Measurements from ENCODE around the gene RPS15.
"Not testable (repeated sequence)": the region's sequence is repeated elsewhere in the genome, so short reads cannot be mapped to it uniquely, and the experiment has no call there.

RPS15 gene

DNA sequence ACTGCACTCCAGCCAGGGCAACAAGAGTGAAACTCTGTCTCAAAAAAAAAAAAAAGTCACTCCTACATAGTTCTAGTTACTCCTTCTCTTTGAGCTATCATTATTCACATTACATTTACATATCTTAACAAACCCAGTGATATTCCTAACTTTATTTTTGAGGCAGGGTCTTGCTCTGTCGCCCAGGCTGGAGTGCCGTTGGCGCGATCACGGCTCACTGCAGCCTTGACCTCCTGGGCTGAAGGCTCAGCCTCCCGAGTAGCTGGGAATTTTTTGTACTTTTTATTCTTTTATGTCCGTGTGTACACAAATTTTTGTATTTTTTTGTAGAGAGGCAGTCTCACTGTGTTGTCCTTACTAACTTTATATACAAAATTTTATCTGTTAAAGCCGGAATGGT, 587 bp upstream of the RPS15 start:
- DNase-seq, result no peak

DNA sequence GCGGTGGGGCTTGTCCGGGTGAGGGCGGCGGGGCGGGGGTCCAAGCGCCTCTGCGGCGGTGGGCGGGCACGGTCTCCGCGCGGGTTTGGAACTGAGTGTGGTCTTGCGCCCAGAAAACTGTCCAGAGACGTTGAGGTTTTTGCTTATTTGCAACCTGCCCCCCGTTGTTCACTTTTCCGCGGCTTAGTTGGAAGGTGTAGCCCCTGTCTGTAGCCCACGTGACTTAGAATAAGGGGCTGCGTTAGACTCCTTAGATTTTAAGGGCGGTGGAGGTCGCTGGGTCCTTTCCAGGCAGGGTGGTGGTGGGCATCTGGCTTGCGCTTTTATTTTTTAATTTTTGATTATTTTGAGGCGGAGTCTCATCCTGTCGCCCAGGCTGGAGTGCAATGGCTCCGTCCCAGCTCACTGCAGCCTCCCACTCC, 748 bp downstream of the RPS15 start:
- DNase-seq, result no peak

DNA sequence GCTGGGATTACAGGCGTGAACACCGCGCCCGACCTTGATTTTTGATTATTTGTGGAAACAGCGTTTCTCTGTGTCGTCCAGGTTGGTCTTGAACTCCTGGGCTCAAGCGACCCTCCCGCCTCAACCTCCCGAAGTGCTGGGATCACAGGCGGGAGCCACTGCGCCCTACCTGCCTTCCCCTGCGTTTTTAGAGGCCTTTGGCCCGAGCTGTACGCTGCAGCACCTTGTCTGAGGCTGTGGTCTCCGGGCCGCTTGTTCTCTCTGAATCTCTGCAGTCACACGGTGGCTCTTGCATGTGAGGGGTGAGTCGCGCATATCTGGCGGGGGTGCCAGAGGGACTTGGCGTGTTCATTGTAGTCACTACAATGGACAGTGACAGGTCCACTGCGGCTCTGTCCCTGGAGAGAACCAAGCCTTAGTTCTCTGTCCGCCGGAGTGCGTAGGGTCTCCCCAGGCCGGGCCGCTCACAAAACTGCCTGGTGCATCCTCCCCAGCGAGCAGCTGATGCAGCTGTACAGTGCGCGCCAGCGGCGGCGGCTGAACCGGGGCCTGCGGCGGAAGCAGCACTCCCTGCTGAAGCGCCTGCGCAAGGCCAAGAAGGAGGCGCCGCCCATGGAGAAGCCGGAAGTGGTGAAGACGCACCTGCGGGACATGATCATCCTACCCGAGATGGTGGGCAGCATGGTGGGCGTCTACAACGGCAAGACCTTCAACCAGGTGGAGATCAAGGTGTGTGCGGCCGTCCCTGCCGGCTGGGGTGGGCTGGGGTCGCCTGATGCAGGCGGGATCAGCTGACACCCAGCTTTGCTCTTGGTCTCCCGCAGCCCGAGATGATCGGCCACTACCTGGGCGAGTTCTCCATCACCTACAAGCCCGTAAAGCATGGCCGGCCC, 1.6 kb downstream of the RPS15 start:
- DNase-seq, result not testable (repeated sequence)

DNA sequence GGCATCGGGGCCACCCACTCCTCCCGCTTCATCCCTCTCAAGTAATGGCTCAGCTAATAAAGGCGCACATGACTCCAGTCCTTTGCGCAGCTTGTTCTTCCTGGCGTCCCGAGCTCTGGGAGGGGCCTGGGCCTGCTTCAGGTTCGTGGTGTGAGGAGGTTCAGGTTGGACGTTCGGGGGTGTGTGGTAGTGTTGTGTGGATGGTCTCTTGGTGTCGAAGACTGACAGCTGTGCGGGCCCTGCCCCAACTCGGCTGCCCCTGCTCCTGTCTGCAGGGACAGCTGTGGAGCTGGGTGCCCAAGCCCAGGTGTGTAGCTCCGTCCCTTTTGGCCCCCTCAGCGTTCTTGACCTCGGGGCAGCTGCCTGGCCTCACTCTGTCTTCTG, 2.2 kb downstream of the RPS15 start:
- DNase-seq, result no peak

DNA sequence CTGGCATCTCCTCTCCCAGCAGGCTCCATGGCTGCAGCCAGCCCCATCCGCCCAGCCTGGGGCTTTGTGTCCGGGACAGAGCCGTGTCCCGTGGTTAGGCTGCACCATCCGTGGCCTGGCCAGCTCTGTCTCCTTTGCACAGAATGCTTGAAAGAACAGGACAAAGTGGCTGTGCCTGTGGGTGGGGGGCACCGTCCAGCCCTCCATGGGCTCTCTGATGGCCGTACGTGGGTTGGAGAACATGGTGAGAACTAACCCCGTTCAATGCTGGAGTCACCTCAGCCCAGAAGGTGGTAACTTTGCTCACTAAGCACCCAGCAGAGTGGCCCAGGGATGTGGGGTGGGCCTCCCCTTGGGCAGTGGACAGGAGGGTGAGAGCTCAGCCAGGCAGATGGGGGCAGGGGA, 2.8 kb downstream of the RPS15 start:
- DNase-seq, result no peak

DNA sequence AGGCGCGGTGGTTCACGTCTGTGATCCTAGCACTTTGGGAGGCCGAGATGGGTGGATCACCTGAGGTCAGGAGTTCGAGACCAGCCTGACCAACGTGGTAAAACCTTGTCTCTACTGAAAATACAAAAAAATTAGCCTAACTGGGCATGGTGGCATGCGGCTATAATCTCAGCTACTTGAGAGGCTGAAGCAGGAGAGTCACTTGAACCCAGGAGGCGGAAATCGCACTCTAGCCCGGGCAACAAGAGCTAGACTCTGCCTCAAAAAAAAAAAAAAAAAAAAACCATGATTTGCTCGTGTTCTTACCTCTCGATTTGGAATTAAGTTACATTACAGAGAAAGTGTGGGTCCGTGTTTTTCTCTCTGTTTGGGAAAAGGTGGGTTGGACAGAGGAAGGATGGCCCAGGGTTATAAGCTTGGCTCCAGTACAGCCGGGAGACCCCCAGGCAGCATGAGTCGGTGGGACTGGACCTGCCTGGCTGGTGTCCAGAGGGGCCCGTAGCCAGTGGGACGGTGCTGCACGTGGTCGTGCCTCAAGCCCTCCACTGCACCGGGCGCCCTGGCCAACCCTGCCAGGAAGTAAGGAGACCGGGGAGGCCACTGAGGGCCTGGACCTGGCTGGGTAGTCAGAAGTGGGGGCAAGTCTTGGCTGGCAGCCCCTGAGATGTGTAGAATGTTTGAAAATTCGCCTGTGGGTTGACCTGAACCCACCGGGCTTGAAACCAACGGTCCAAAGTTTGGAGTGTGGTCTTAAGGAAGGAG, 3.7 kb downstream of the RPS15 start:
- no peak for DNase-seq

DNA sequence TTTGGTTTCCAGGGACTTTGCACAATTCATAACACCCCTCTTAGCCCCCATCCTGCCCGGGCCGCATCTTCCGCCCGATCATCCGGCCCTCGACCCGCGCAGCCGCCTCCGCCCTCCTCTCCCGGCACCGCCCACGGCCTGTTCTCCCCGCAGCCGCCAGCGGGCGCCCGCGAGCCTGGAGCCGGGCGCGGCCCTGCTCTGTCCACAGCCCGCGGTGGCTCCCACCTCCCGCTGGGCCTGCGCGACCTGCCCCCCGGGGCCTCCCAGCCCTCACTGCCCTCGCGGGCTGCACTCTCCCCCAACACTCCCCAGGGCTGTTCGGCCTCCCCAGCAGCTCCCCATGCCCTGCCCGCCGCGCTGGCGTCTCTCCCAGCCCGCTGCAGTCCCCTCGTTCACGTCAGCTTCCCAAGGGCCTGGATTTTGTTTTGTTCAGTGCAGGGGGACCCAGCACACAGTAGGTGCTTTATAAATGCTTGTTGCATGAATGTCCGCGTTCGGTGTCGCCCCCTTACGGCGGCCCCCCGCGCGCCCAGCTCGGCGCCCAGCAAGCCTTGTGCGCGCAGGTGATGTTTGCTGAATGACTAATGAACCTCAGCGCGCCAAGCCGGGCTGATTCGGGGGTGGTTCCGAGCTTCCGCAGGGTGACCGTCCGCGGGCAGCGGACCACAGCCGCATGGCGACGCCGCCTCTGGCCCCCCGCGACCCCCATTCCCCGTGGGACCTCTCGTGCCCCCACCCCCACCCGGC, 7.2 kb downstream of the RPS15 start:
- peak; percentile 59 for DNase-seq

DNA sequence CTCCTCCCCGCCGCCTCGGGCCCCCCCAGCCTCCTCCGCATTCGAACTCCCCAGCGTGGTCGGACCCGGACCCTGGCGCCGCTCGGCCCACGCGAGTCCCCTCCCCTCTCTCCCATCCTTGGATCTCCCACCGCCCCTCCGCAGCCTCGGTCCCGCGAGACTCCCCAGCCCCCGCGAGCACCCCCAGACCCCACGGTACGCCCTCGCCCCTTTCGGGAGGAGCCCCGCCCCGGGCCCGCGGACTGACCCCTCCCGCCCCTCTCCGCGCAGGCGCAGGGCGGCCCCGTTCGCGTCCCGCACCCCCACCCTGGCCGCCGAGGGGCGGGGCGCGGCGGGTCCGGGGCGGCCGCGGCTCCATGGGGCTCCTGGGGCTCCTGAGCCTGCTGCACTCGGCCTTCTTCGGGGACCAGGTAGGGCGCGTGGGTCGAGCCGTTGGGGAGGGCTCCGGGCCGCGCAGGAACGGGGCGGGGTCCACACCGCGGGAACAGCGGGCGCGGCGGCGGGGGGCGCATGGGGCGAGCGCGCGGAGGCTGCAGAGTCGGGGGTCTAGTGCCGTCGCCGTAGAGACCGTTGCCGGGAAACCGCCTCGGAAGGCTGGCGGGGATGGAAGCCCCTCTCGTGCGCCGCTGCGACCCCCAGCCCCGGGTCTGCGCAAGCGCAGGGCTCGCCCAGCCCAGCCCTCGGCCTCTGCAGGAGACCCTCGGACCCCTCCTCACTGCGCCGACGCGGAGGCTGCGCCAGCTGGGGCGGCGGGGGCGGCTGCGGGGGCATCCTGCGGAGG, 7.9 kb downstream of the RPS15 start:
- DNase-seq, result peak; percentile 64

DNA sequence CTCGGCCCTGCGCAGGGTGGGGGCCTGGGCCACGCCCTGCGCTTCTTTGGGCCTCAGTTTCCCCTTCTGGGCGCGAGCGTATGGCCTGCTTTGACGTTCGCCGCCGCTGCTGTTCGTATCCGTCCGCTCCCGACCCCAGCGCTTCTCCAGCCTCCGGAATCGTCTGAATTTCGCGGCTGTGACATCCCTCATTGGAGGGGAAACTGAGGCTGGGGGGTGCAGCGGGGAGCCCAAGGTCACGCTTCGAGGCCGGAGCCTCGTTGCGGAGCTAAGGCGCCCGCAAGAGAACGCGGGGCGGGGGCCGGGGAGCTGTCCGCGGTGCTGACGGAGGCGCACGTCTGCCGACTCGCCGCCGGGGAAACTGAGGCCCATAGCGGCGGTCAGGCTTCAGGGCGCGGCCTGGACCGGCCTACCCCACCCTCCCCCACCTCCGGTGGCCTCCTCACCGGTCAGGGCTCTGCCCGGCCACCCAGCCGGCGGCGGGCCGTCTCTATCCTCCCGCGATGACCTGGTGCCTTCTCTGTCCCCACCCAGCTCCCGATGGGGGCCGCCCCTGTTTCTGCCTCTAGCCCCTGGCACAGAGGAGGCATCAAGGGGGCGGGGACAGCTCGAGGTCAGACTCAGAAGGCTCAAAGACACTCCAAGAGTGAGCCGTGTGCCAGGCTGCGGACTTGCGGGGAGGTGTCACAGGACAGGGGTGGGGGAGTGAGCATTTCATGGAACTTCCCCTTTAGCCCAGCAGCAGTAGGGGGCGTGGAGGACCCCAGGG, 8.7 kb downstream of the RPS15 start:
- no peak for DNase-seq

DNA sequence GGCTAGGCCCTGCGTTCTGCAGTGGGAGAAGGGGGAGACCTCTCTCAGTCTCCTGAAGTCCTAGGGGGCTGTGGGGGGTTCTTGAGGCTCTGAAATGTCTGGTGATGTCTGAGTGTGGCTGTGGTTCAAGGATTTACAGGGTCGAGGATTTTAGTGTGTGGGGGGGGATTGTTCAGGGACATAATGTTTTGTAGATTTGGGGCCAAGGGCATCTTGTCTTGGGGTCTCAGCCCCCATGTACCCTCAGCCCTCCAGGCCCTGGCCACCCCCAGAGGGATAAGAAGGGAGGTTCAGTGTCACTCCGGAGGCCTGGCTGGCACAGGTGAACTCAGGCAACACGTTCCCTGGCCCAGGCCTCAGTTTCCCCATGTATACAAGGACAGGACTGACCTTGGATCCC, 9.3 kb downstream of the RPS15 start:
- no peak for DNase-seq

DNA sequence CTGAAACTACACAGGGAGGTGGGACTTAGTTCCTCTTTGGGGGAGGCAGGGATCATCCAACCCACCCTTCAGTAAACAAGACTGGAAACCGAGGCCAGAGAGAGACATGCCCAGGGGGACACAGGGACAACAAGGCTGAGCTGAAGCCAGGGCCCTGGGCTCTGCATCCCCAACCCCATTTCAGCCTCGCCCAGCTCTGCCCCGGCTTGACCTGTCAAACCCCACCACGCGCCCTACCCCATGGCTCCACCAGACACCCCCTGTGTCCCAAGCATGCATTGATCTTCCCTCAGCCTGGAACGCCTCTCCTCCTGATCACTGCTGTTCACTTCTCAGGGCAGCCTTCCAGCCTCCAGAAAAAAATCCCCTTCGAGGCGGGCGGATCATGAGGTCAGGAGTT, 9.7 kb downstream of the RPS15 start:
- no peak for DNase-seq

DNA sequence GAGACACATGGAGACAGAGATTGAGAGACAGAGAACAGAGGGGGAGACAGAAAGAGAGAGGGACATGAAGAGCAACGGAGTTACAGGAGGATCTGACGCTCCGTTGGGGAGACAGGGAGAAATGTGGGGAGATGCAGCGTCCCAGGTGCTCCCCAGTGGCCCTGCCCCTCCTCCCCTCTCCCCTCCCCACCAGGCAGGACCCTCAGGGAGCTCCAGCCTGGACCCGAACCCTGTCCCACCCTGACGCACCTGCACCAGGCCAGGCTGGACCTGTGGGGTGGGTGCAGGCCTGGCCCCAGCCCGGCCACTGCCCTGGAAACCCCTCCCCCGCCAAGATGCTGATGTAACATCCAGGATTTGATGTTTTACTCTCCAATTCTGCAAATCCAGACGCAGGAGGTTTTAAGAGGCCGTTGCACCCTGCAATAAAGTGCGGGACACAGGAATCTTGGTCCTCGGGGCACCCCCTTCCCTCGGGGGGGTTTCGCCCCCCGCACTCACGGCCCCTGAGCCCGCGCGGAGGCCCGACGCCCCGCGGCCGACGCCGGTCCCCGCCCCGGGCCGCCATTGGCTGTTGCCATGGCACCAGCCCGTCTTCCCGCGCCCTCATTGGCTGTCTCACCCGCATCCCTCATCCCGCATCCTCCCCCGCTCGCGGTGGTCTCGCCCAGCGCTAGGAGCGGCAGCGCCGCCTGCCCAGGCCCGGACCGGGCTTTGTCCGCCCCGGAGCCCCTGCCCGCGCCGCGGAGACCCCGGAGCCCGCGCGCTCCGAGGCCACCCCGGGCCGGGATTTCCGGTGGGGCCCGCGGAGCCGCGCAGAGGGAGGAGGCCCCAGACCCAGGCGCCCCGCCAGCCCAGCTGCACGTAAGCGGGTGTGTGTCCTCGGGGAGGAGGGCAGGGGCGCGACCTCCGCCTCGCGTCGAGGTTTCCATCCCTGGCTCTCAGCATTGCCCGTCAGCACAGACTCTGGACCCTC, 11.6 kb downstream of the RPS15 start, which contains the start of gene APC2:
TSS of gene APC2 (plus strand) at position 655 of the 976 bp plus-strand sequence. CDS start 2,881 bp downstream, outside the sequence.
- peak; percentile 91 for DNase-seq

DNA sequence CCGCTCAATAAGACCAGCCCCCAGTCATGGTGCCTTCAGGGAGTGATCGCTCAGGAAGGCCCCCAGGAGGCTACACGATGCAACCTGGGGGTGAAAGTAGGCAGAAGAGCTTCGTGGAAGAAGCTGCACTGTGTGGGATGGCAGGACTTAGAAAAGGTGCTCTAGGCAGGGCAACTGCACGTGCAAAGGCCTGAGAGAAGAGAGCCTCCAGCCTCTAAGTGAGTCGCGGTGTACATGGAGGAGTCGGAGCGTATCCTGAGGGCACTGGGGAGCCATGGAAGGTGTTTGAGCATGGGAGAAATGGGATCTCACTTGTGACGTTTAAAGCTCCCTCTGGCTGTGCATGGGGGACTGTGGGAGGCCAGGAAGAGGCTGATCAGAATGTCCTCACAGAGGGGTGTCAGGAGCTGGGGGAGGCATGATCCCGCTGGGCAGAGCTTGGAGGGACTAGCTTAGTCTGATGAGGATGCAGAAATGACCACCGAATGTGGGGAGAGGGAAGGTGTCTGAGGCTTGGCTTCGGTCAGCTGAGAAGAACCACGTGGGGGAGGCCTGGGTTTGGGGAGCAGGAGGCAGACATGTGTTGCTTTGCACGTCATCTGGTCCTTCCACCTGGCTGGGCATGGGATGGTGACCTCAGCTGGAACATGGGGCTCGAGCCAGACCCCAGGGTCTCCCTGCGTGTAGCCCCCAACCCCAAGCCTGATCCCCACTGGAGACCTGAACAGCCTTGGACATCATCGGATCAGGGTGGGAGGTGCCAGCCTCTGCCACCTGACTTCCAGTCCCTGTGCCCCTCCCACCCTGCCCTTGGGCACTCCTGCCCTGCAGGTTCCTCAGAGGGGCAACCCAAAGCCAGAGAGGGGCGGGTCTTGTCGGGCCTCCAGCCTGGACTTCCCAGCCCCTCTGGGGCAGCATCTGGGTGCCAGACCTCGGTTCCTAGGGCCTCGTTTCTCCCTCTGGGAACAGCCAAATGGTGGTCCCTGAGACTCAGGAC, 12.8 kb downstream of the RPS15 start:
- no peak for DNase-seq

DNA sequence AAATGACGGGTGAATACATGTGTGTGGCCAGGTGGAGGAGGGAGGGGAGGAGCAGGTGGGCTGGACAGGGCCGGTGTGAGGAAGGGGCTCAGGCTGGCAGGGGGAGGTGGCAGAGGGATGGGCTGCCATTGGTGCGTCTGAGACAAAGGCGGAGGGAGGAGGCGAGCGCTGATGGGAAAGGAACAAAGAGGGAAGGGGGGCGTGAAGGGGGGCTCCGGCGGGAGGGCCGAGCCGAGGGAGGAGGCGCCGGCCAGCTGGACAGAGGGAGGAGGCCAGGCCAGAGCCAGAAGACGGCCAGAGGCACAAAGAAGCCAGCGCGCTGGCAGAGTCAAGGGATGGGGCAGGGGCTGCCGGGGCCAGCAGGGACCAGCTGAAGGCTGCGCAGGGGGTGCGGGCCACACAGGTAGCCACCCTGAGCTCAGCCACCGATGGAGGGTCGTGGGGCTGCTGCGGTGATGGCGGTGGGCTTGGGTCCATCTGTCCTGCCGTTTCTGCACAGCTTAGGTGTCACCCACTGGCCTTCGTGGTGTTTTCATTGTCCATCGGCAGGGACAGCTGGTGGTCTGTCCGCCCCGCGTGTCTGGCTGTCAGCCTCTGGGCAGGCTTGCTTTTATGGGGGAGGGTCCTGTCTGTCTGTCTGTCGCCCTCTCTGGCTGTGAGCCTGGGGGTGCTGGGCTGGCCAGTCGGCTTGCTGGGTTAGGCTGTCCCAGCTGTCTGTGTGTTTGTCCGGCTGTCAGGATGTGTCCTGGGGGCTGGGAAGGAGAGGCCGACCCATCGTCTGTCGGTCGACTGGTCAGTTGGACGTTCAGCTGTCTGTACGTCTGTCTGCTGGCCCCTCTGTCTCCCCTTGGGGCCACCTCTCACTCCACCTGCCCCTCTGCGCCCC, 14.0 kb downstream of the RPS15 start:
- DNase-seq, result no peak

DNA sequence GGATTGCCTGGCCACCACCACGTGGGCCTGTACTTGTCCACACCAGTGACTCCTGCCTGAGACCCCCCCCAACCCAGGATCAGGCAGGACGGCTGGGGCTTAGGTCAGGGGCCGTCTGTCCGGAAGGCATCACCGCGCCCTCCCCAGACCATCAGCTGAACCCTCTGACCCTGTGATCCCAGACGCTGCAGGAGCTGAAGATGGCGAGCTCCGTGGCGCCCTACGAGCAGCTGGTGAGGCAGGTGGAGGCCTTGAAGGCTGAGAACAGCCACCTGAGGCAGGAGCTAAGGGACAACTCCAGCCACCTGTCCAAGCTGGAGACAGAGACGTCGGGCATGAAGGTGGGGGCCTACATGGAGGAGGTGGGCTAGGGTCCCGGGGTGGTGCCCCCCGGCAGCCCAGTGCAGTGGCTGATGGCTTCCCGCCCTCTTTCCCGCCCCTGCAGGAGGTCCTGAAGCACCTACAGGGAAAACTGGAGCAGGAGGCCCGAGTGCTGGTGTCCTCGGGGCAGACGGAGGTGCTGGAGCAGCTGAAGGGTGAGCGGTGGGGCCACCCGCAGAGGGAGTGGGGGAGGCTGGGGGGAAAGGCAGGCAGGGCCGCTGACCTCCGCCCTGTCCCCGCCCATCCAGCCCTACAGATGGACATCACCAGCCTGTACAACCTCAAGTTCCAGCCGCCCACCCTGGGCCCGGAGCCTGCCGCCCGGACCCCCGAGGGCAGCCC, 14.8 kb downstream of the RPS15 start:
- DNase-seq, result no peak

DNA sequence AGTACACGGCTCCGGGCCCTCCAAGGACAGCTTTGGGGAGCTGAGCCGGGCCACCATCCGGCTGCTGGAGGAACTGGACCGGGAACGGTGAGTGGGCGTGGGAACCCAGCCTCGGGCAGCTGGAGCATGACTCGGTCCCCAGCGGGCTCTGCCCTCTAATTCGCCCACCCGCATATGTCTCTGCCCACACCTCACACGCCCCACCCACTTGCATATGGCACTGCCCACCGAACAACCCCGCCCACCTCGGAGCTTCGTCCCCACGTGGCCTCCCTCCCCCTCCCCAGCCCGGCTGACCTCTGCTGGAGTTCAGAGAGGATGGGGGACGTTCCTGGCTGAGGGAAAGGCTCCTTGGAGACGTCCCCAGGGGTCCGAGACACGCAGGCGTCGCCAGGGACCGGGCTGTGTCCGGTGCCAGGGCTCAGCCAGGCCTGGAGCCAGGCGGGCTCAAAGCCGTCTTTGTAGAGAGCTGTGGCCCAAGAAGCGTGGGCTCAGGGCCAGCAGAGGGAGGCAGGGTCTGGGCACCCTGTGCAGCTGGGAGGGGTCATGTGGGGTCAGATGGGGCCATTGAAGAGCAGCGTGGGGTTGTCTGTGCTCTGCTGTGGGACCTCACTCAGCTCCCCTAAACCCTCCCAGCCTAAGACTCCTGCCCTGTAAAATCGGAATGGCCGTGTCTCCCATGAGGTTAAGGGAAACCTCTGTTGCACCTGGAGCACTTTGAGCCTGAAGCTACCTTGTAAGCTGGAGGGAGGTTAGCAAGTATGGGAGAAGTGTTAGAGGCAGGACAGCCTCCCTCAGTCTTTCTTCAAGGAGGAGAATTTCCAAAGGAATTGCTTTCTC, 15.5 kb downstream of the RPS15 start:
- DNase-seq, result no peak

DNA sequence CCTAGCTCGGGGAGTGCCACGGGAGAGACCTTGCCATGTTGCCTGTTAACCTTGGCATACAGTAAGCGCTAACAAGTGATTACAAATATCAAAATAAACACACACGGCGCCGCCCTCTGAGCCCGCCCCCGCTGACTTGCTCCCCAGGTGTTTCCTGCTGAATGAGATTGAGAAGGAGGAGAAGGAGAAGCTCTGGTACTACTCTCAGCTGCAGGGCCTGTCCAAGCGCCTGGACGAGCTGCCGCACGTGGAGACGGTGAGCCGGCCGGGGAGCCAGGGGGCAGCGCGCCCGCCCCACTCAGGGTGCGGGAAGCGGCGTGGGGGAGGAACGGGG, 16.8 kb downstream of the RPS15 start:
- DNase-seq, result no peak
